HFF-Myc (cell line): Measurements from ENCODE around the gene CFAP300.

Experiments
- DNase-seq: peaks from one replicate; pipeline ENCODE4 v3.0.0-alpha.2; 2011; ENCODE audit warnings: low read depth; ENCODE audit errors: extremely low read depth
- H3K4me3 ChIP-seq: replicated peaks from 2 replicates; pipeline ENCODE4 v1.5.1; 2011; ENCODE audit warnings: low read depth, mild to moderate bottlenecking, control low read depth, low read length
- CTCF ChIP-seq: IDR thresholded peaks from 2 replicates; pipeline ENCODE4 v1.5.1; 2012; ENCODE audit warnings: mild to moderate bottlenecking, low read depth, low read length, control low read depth; ENCODE audit errors: missing control alignments

The CFAP300 gene

GRCh38 chr11:102119997-102120396, 72.8 kb downstream of the CFAP300 start:
- TF ChIP-seq CTCF: no peak
- DNase-seq: no peak
- H3K4me3 ChIP-seq: no peak overlapping the region

- H3K4me3 ChIP-seq: no peak overlapping the region
- DNase-seq: no peak
- no peak for TF ChIP-seq CTCF
Observed at GRCh38 chr11:102120437-102120973, 73.3 kb downstream of the CFAP300 start.

- no peak for DNase-seq
- H3K4me3 ChIP-seq: no peak overlapping the region
- no peak for TF ChIP-seq CTCF
Observed at GRCh38 chr11:102121329-102121728, 74.1 kb downstream of the CFAP300 start.
